HG03135 (cell line): Measurements from ENCODE around the gene CD2BP2.
"Not testable (repeated sequence)": the region's sequence is repeated elsewhere in the genome, so short reads cannot be mapped to it uniquely, and the experiment has no call there.

Source experiments
- ATAC-seq: cut with Tn5 transposase; IDR thresholded peaks from one replicate; pipeline ENCODE4 v1.9.1; 2021; ENCODE audit warnings: mild to moderate bottlenecking, moderate library complexity; ENCODE audit not compliant: unreplicated experiment

The CD2BP2 gene

DNA sequence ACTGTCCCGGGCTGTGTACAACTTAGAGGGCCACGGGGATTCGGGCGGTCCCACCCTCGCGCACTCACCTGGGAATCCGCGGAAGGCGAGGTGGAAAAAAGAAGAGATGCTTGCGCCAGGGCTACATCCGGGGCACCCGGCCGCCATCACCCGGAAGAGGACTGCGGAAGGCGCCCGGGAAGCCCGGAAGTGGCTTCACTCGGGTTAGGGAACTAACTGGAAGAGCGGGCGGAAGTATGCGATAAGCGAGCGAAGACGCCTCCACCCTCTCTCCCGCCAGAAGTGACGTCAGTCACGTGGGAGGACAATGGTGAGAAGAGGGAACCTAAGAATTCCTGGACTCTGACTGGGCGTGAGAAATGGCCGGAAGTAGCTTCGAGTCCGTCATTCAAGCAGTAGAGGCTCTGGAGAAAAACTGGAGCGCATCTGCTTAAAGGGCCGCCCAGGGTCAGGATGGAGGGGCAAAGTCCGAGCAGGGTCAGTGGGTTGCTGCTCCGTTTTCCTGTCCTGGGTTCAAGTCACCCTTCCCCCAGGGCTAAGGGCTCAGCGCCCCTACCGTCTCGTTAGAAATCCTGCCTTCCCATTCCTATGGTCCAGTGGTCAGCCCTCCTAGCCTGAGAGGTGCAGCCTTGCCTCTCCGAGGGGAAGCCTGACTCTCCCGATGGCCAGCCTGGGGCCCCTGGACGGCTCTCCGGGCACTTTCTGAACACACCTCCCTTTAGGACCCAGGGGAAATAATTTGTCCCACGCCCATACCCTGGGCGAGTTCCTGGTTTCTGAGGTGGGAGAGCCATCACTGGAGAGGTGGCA, at the start of gene CD2BP2:
CD2BP2 (minus strand) TSS at position 165 of the 810 bp plus-strand sequence. CDS start 627 bp downstream, outside the sequence.
- peak; percentile 50 for ATAC-seq

DNA sequence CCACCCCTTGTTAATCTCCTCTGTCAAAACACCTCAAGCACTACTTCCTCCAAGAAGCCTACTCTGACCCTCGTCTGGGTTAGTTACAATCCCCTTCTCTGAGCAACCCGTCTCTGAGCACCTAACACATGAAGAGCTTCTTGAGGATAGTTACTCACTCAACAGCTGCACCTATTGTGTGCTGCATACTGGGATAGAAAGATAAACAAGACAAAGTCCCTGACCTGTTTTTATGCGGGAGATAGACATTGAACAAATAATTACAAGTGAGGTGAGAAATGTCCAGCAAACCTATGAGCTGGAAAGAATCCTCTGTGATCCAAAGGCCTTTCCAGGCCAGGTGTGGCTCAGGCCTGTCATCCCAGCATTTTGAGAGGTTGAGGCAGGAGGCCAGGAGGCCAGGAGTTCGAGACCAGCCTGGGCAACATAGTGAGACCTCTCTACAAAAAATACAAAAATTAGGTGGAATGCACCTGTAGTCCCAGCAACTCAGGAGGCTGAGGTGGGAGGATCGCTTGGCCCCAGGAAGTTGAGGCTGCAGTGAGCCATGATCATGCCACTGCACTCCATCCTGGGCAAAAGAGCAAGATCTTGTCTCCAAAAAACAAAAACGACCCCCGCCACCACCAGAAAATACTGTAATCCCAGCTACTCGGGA, 46.8 kb upstream of the CD2BP2 start:
- ATAC-seq: no peak

DNA sequence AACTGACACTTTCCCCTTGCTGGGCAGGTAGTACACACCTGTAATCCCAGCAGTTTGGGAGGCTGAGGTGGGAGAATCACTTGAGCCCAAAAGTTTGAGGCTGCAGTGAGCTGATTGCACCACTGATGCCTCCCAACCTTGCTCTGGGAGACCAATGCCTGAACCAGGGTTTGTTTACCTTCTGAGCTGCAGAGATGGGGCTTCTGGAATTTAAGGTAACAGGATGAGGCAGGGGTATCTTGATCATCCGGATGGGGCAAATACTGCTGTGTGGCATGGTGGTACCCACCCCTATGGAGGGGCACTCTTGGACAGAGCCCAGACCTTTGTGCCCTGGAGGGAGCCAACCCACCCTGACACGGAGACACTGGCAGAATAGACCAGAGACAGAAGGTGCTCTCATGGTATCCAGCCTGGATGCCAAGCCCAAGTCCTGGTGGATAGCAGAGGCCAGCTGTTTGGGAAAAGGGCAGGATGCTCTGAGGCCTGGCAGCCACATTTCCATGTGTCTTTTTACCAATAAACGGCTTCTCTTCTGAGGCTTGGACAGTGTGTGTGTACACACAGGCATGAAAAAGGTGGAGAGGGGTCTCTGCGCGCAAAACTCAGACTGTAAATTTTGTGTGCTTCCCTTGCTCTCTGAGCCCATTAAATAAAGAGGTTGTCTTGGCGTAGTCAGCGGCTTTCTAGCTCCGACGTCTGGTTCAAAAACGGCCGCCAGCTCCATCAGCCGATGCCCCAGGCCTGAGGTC, 44.5 kb upstream of the CD2BP2 start:
- ATAC-seq: no peak

DNA sequence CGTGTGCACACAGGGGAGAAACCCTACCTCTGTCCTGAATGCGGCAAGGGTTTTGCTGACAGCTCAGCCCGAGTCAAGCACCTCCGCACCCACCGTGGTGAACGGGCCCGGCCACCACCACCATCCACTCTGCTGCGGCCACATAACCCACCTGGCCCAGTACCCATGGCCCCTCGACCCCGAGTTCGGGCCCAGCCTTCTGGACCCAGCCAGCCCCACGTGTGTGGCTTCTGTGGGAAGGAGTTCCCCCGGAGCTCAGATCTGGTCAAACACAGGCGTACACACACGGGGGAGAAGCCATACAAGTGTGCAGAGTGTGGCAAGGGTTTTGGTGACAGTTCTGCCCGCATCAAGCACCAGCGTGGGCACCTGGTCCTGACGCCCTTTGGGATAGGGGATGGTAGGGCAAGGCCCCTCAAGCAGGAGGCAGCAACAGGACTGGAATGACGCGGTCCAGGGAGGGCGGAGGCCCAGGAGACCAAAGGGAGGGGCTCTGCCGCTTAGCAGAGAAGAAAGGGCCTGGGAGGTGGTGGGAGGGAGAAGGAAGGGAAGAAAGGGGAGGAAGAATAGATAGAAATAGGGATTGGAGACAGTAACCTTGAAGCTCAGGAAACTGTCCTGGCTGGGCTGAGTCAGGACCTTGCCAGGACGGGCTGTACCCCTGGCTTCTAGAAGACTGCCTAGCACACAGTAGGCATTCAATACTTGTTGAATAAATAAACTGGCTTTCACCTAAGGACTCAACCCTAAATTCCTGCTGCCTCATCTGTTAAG, 43.7 kb upstream of the CD2BP2 start:
- ATAC-seq: no peak

DNA sequence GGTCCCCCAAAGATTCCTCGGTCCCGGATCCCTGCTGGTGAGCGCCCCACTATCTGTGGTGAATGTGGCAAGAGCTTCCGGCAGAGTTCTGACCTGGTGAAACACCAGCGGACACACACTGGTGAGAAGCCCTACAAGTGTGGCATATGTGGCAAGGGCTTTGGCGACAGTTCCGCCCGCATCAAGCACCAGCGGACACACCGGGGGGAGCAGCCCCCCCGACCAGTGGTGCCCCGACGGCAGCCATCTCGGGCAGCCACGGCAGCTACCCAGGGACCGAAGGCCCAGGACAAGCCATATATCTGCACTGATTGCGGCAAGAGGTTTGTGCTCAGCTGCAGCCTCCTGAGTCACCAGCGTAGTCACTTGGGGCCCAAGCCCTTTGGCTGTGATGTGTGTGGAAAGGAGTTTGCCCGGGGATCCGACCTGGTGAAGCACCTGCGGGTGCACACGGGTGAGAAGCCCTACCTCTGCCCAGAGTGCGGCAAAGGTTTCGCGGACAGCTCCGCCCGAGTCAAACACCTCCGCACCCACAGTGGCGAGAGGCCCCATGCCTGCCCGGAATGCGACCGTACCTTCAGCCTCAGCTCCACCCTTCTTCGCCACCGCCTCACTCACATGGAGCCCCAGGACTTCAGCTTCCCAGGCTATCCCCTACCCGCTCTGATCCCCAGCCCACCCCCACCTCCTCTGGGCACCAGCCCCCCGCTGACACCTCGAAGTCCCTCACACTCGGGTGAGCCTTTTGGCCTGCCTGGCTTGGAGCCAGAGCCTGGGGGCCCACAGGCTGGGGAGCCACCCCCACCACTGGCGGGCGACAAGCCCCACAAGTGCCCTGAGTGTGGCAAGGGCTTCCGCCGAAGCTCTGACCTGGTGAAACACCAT, 42.9 kb upstream of the CD2BP2 start:
- ATAC-seq: no peak

DNA sequence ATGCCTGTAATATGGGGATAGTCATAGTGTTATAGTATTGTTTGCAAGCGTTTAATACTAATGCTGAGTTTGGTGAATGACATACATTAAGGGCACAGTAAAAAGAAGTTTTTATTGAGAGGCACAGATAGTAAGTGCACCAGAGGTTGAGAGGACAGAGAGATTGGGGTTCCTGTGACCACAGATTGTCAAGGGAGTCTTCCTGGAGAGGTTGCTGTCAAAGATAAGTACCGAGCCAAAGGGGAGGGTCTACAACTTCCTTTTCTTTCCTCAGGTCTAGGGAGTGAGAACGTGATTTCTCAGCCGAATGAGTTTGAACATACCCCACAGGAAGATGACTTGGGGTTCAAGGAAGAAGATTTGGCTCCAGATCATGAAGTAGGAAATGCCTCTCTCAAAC, 41.9 kb upstream of the CD2BP2 start:
- no peak for ATAC-seq

DNA sequence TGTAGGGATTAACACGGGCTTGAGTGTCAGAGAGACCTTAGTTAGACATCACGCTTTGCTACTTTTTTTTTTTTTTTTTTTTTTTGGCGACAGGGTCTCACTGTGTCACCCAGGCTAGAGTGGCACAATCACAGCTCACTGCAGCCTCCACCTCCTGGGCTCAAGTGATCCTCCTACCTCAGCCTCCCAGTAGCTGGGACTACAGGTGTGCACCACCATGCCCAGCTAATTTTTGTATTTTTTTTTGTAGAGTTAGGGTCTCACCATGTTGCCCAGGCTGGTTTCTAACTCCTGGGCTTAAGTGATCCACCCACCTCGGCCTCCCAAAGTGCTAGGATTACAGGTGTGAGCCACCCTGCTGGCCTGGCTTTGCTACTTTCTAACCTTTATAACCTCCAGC, 41.5 kb upstream of the CD2BP2 start:
- ATAC-seq: not testable (repeated sequence)

DNA sequence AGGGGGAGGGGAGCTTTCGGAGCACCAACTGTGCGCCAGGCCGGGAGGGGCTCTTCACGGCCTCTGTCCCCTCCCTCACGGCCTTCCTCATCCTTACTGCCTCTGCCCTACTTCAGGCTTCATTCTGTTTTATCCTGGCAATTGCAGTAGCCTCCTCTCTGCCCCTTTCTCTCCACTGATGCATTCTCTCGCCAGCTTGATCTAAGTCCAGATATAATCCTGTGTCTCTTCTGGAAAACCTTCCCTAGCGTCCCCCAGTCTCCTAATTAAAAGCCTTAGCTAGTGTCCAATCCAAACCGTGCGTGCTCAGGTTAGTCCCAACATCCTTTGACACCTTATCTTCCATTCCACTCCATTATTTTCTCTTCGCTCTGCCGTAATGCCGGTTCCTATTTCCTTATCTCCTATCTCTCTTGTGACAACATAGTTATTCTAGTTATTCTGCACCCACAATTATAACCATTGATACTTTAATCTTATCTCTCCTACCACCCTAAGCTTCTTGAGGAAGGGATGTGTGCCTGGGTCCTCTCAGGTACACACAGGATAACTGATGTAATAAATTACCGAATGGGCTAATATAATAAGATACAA, 41.0 kb upstream of the CD2BP2 start:
- no peak for ATAC-seq

DNA sequence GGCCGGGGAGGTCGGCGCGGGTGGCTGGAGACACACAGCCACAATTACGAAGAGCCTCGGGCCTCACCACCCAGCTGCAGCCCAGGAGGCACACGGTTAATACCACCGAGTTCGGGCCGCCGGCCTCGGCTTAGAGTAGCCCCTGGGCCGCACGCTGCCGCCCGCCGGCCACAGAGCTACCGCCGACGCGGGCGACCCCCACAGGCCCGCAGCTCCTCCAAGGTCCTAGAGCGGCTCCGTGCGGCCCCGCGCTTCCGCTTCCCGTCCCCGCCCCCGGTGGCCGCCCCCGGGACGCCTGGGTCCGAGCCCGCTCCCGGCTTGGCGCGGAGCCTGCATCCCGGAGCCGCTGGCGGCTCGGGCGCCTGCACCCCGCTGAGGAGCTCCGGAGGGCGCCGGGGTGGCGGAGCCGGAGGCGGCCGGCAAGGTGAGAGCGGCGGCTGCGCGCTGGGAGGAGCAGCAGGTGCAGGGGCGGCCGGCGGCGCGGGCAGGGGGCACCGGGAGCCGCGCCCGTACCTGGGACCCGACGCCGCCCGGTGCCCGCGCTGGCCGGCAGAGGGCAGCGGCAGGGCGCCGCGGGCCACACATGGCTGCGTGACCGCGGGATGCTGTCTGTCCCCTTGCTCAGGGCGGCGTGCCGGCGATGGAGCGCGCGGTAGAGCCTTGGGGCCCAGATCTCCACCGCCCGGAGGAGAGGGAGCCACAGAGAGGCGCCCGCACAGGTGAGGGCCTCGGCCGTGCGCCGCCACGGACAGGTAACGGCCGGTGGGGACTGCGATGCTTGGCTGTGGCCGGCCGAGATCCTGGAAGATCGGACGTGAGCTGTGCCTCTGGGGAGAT, 40.3 kb upstream of the CD2BP2 start, which contains the start of gene ZNF48:
ZNF48 (plus strand) TSS at position 266 of the 837 bp plus-strand sequence; CDS start at position 641, 375 bp downstream.
- peak; percentile 52 for ATAC-seq

DNA sequence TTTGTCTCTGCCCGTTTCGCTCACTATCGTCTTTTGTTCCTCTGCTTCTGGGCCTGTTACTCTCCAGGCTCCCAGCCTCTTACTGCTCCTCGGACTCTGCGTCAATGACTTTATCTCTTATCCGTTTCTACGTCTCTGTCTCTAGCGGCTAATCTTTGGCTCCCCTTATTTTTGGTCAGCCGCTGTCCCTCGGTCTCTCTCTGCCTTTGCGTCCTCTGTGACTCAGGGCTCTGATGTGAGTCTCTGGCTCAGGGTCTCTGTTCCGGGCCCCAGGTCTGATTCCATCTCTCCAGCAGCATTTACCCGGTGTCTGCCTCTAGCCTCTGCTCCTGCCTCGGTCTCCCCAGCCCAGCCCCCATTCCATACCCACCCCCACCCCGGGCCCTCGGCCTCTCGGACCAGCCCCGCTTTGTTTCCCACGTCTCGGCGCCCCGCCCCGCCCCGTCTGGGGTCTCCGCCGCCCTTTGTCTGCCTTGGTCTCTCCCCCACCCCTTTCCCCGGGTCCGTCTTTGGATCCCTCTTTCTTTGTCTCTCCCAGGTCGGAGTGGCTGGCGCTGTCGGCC, 39.6 kb upstream of the CD2BP2 start:
- no peak for ATAC-seq

DNA sequence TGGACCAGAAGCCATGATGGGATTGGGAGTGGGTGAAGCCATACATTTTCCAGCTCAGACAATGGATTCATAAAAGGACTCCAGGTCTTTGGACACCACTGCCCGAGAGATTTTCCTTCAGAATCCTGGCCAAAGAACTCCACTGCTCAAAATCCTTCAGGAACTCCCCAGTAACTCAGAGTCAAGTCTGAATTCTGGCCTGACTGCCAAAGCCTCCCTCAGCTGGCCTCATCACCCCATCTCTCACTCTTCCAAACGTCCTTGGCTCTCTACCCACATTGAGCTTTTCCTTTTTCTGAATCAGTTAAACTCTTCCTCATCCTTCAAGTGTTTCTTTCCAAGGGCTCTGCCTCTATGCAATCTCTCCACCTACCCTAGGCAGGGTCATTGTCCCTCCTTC, 28.4 kb upstream of the CD2BP2 start:
- ATAC-seq: no peak

DNA sequence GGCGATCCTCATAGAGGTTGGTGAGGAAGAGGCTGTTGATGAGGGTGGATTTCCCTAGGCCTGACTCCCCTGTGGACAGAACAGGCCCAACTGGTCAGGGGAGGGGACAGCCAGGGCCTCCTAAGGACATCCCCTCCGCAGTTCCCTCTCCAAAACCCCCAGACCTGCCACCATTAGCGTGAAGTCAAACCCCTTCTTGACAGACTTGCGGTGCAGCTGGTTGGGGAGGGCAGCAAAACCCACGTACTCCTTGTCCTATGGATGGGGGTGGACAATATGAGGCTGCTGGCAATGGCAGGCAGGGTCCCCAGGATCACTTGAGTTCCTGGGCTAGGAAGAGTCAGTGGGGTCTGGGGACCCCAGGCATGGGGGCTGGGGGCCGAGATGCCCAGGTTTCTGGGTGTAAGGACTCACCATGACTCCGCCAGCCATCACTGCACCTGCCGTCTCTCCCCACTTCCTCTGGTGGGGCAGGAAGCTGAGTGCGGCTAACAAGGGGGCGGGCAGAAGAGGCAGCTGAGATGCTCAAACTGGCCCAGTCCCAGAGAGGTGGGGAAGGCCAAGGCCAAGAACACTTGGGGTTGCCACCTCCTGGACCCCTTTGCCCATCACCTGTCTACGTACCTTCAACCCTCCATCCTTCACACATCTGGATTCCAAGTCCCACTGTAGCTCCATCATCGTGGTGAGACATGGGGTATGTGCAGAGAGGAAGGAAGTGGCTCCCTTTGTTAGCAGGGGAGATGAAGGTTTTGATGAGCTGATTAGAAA, 27.2 kb upstream of the CD2BP2 start, which contains the start of gene SEPTIN1:
SEPTIN1 (minus strand) TSS at position 451 of the 771 bp plus-strand sequence; CDS start at position 432, 19 bp downstream.
- ATAC-seq: no peak

DNA sequence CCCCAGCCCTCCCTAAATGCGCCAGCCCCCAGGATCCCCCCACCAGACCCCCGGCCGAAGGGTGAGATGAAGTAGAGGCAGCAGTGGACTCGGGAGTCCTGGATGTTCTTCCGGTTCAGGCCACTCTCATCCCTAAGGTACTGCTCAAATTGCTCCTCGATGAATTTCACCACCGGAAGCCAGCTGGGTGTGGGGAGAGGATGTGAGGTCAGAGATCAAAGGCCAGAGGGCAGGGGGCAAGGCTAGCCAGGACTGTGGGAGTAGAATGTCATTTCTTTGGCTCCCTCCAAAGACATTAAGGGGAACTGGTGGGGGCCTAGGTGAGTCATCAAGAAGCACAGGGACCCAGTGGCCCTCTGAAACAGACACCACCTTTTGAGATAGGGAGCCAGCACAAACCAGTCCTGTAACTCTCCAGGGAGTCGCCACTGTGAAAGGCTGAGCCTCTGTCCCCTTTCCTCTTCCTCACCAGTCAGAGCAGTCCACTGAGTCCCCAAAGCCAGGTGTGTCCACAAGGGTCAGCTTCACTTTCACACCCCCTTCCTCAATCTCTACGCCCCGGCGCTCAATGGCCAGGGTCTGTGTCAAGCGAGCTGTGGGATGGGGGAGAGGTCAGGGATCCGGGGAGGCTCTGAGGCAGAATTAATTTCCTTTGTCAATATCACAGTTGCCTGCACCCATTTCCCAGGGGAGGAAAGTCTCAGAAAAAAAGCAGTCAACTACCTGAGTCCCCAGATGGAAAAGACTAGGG, 26.4 kb upstream of the CD2BP2 start:
- ATAC-seq: no peak

DNA sequence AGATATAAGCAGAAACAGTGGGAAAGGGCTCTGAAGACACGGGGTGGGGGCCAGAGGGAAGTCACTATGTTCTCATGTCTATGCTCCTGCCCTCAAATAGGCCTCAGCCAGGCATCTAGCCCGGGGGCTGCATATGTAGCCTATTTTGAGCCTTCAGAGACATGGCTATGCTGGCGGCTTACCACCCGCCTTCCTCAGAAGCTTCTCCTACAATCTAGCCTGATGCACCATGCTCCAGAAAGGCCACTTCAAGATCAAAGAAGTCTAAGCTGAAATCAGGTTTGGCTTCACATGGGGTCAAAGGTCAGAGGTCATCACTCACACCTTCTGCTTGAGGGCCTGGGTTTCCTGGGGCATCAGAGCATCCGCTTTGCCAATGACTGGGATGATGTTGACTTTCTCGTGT, 25.7 kb upstream of the CD2BP2 start:
- no peak for ATAC-seq

DNA sequence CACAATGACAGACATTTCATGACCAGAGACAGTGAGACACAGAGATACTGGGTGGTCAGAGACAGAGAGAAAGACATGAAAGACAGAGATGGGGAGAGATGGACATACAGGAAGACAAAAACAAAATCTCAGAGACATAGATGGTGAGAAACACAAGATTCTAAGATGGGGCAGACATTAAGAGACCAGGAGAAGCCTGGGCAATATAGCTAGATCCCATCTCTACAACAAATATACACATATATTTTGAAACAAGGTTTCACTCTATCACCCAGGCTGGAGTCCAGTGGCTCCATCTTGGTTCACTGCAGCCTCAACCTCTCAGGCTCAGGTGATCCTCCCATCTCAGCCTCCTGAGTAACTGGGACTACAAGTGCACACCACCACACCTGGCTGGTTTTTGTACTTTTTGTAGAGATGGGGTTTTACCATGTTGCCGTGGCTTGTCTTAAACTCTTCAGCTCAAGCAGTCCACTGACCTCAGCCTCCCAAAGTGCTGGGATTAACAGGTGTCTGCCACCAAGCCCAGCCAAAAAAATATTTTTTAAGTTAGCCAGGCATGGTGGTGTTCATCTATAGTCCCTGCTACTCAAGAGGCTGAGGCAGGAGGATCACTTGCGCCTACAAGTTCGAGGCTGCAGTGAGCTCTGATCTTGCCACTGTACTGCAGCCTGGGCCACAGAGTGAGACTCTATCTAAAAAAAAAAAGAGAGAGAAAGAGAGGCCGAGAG, 25.1 kb upstream of the CD2BP2 start:
- ATAC-seq: no peak
